GM12878 (cell line): ENCODE measurements around the gene DENND6B. TPM values are rescaled to one million over a fixed set of nuclear protein-coding genes. Genes with fewer than 3 reads are reported as not detected.

Experiments used
- ATAC-seq: fragments of 200-7000 bp; cut with Tn5 transposase; 3 replicates; pipeline ENCODE4 v1.9.1; 2020; ENCODE audit warnings: mild to moderate bottlenecking, moderate library complexity
- BruUV-seq: library from RNA; stranded (reverse); fragments of 400-500 nt; replicated peaks from 2 replicates; lab custom pipeline; 2021; lab: Mats Ljungman, UMichigan
- CTCF ChIA-PET: fragments of 300-600 bp; sonication (Branson Sonifier 250); formaldehyde crosslinking; extraction: SDS; loops from one replicate; lab custom pipeline; 2021; ENCODE audit warnings: inconsistent platforms; lab: Yijun Ruan, JAX
- POLR2A ChIA-PET: fragments of 350-600 bp; formaldehyde crosslinking; extraction: SDS; loops from one replicate; lab custom pipeline; 2021; ENCODE audit warnings: inconsistent platforms; lab: Charles Lee
- RAD21 ChIA-PET: fragments of 300-600 bp; sonication (Branson Sonifier 250); formaldehyde crosslinking; loops from one replicate; lab custom pipeline; 2023; ENCODE audit warnings: antibody characterized with exemption; ENCODE audit not compliant: unreplicated experiment; lab: Charles Lee
- SMC1A ChIA-PET: fragments of 300-600 bp; sonication (Branson Sonifier 250); formaldehyde crosslinking; loops from one replicate; lab custom pipeline; 2023; ENCODE audit not compliant: unreplicated experiment, uncharacterized antibody; lab: Charles Lee
- DNase-seq: peaks from one replicate; pipeline ENCODE4 v3.0.0-alpha.2; 2011; ENCODE audit warnings: low read depth, low spot score
- FAIRE-seq: peaks from 3 replicates; lab custom pipeline; 2011; peaks lifted over from hg19 to GRCh38; lab: Jason Lieb, UNC
- H2AFZ ChIP-seq: 2 replicates; pipeline ENCODE4 v1.6.0; 2011; ENCODE audit warnings: low read depth, low read length, control low read depth; ENCODE audit not compliant: control insufficient read depth
- H3K27ac ChIP-seq: 2 replicates; pipeline ENCODE4 v1.5.1; 2011; ENCODE audit warnings: control low read depth; ENCODE audit not compliant: control insufficient read depth, insufficient read depth
- H3K27me3 ChIP-seq, 2 experiments: replicated peaks in 1 of 2; 2 replicates each; pipeline versions ENCODE4 v1.6.0 to v1.6.1; 2011; ENCODE audit warnings: low read length in 1 of 2; ENCODE audit not compliant: control insufficient read depth in 2 of 2, insufficient read depth in 2 of 2
- H3K36me3 ChIP-seq, 2 experiments: 2 replicates each; pipeline ENCODE4 v1.5.1; 2011; ENCODE audit warnings: low read length in 1 of 2; ENCODE audit not compliant: control insufficient read depth in 2 of 2, insufficient read depth in 2 of 2
- H3K4me1 ChIP-seq: 2 replicates; pipeline ENCODE4 v1.6.1; 2011; ENCODE audit warnings: mild to moderate bottlenecking, low read length, moderate library complexity, mixed read lengths; ENCODE audit not compliant: control insufficient read depth, insufficient read depth
- H3K4me2 ChIP-seq: 2 replicates; pipeline ENCODE4 v1.6.0; 2011; ENCODE audit warnings: control low read depth; ENCODE audit not compliant: control insufficient read depth, insufficient read depth
- H3K4me3 ChIP-seq: fragments of 200-600 bp; sonication (generic); 2 replicates; pipeline ENCODE4 v1.5.1; 2016
- H3K79me2 ChIP-seq: 2 replicates; pipeline ENCODE4 v1.6.0; 2011; ENCODE audit warnings: low read length; ENCODE audit not compliant: control insufficient read depth, insufficient read depth
- H3K9ac ChIP-seq: 2 replicates; pipeline ENCODE4 v1.8.0; 2011; ENCODE audit warnings: low read length, control low read depth, mixed read lengths; ENCODE audit not compliant: control insufficient read depth, insufficient read depth
- H3K9me3 ChIP-seq: replicated peaks from 3 replicates; pipeline ENCODE4 v1.5.1; 2011; ENCODE audit warnings: mild to moderate bottlenecking, low read length; ENCODE audit not compliant: control insufficient read depth, insufficient read depth
- H4K20me1 ChIP-seq: 2 replicates; pipeline ENCODE4 v1.6.0; 2011; ENCODE audit not compliant: control insufficient read depth, insufficient read depth
- BACH1 ChIP-seq: fragments of 450-650 bp; IDR thresholded peaks from 2 replicates; pipeline ENCODE4 v1.6.1; 2017; ENCODE audit warnings: mild to moderate bottlenecking, borderline replicate concordance
- BCL11A ChIP-seq: IDR thresholded peaks from 2 replicates; pipeline ENCODE4 v1.6.1; 2011; ENCODE audit warnings: low read depth, low read length
- CBX5 ChIP-seq: sonication (generic); IDR thresholded peaks from 2 replicates; pipeline ENCODE4 v1.6.1; 2016; ENCODE audit warnings: low read depth, moderate library complexity, mild to moderate bottlenecking, inconsistent platforms
- CHD2 ChIP-seq: IDR thresholded peaks from 2 replicates; pipeline ENCODE4 v1.6.1; 2011; ENCODE audit warnings: low read depth, low read length, improper control_type of control experiment, borderline replicate concordance
- NR2C2 ChIP-seq: IDR thresholded peaks from 2 replicates; pipeline ENCODE4 v1.6.1; 2011; ENCODE audit warnings: borderline replicate concordance, low read depth; ENCODE audit not compliant: control insufficient read depth, insufficient read length
- PAX8 ChIP-seq: fragments of 450-650 bp; IDR thresholded peaks from 2 replicates; pipeline ENCODE4 v1.6.1; 2017; ENCODE audit warnings: mild to moderate bottlenecking, moderate library complexity
- POLR2AphosphoS2 ChIP-seq: IDR thresholded peaks from 2 replicates; pipeline ENCODE4 v1.6.1; 2011; ENCODE audit warnings: low read depth, mild to moderate bottlenecking, low read length, improper control_type of control experiment, moderate library complexity
- RFX5 ChIP-seq: IDR thresholded peaks from 2 replicates; pipeline ENCODE4 v1.6.1; 2011; ENCODE audit warnings: low read depth, low read length, improper control_type of control experiment
- SMAD5 ChIP-seq: IDR thresholded peaks from 2 replicates; pipeline ENCODE4 v1.6.1; 2016; ENCODE audit warnings: antibody characterized with exemption, low read depth
- SMC3 ChIP-seq: IDR thresholded peaks from 2 replicates; pipeline ENCODE4 v1.6.1; 2011; ENCODE audit warnings: low read length, improper control_type of control experiment, borderline replicate concordance
- STAT3 ChIP-seq: IDR thresholded peaks from 2 replicates; pipeline ENCODE4 v1.6.1; 2011; ENCODE audit warnings: low read depth, low read length, improper control_type of control experiment
- SUPT20H ChIP-seq: IDR thresholded peaks from 2 replicates; pipeline ENCODE4 v1.6.1; 2011; ENCODE audit warnings: low read depth, mild to moderate bottlenecking, low read length, moderate library complexity, borderline replicate concordance; ENCODE audit not compliant: control insufficient read depth
- TARDBP ChIP-seq: IDR thresholded peaks from 2 replicates; pipeline ENCODE4 v1.6.1; 2016; ENCODE audit warnings: borderline replicate concordance
- TCF12 ChIP-seq: IDR thresholded peaks from 2 replicates; pipeline ENCODE4 v1.6.1; 2011; ENCODE audit warnings: low read depth, mild to moderate bottlenecking, low read length
- TCF7 ChIP-seq: IDR thresholded peaks from 2 replicates; pipeline ENCODE4 v1.6.1; 2014; ENCODE audit warnings: antibody characterized with exemption, borderline replicate concordance
- ZNF207 ChIP-seq: fragments of 450-650 bp; IDR thresholded peaks from 2 replicates; pipeline ENCODE4 v1.6.1; 2014; ENCODE audit warnings: antibody characterized with exemption, mild to moderate bottlenecking, borderline replicate concordance
- ZNF384 ChIP-seq: IDR thresholded peaks from 2 replicates; pipeline ENCODE4 v1.6.1; 2012; ENCODE audit warnings: low read depth, mild to moderate bottlenecking, low read length, improper control_type of control experiment, borderline replicate concordance
- ZZZ3 ChIP-seq: IDR thresholded peaks from 2 replicates; pipeline ENCODE4 v1.6.1; 2011; ENCODE audit warnings: low read depth; ENCODE audit not compliant: control insufficient read depth, insufficient read length
- WGBS: methylation state at CpG from one replicate; pipeline ENCODE4 v1.1.6; 2016; ENCODE audit warnings: low lambda C conversion rate; ENCODE audit not compliant: insufficient replicate concordance, insufficient coverage; ENCODE audit errors: missing lambda C conversion rate; 5-methylcytosine and 5-hydroxymethylcytosine counted together
- in situ Hi-C: fragments of 300-500 bp; cut with MboI; formaldehyde crosslinking; loops from 9 replicates; pipeline ENCODE4 v1.14.3; 2018; ENCODE audit warnings: mixed read lengths
- intact Hi-C: fragments of 100-400 bp; cut with micrococcal nuclease; formaldehyde crosslinking; loops from one replicate; pipeline ENCODE4 v1.14.2; 2022; ENCODE audit not compliant: unreplicated experiment
- polyA plus RNA-seq, 11 experiments: library from polyadenylated mRNA; depleted of rRNA in 4 of 11; unstranded in 6 of 11; stranded (reverse) in 5 of 11; fragments of >200 nt; fragmentation: Nextera tagmentation in 4 of 11; fragmentation: Illumina TruSeq in 1 of 11; extraction: Ambion mirVana in 4 of 11; extraction: Trizol in 1 of 11; gene quantifications; 1 replicate in 1 of 11; 2 replicates in 10 of 11; pipeline versions ENCODE4 v1.2.1 to v1.2.3, GENCODE V29; 2011 to 2016; ENCODE audit warnings: inconsistent platforms in 2 of 11, missing spikeins in 2 of 11, low read depth in 1 of 11
- total RNA-seq, 4 experiments: library from RNA; depleted of rRNA in 3 of 4; stranded (reverse); fragments of >200 nt in 3 of 4; fragmentation: Illumina TruSeq in 1 of 4; extraction: Trizol in 1 of 4; gene quantifications; 2 replicates each; pipeline versions ENCODE4 v1.2.1 to v1.2.3, GENCODE V29; 2013 to 2021
- TF ChIP-seq, protein P1 (sequence below): IDR thresholded peaks from 2 replicates; pipeline ENCODE4 v1.6.1; 2011; ENCODE audit warnings: low read depth, mild to moderate bottlenecking, low read length, moderate library complexity, borderline replicate concordance; ENCODE audit errors: extremely low read depth

The DENND6B gene
- total and polyA plus RNA-seq, 10 of the 15 experiments (the other 5 are each of a cell fraction or from before 2014, with no cell fraction given): 0.72 to 11.3 (median 6.2) TPM

DNA sequence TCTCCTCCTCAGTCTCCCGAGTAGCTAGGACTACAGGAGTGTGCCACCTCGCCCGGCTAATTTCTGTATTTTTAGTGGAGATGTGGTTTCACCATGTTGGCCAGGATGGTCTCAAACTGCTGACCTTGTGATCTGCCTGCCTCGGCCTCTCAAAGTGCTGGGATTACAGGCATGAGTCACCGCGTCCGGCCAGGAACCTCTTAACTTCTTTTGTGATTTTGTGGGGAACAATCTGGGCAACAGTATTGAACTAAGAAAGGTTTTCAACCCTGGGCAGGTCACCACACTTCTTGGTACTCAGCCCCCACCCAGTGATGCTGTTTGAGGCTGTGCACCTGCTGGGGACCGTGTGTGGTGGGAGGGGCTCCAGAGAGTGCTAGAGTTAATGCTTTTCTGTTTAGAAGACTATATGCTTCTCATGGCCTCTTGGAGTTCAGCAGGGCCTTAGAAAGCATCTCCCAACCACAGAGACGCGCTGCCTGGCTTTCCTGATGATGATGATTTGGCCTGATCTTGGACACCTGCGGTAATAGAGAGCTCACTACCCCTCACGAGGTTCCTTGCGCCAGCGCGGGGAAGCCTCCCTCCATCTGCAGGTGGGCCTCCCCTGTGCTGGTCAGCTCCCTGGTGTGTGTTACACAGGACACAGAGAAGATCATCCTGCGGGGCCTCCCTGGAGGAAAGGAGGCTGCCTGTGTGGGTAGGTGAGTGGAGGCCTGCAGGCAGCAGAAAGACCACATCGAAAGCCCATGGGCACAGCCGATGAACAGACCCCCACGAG lies 1.2 kb downstream of the DENND6B start:
- ChIA-PET CTCF (interaction anchor here (0.7 to 4.2 kb wide), 14 partner anchors 9 to 231 kb away, joined by 3 to 36 read pairs (median 4); partner anchors contain the start of genes SCO2 and TUBGCP6), RAD21 (interaction anchor here (0.8 to 1.8 kb wide), 5 partner anchors 11 to 172 kb away, joined by 3 to 6 read pairs (median 4); partner anchors contain the start of gene PLXNB2), POLR2A (interaction anchor here (0.7 to 1.8 kb wide), 4 partner anchors 11 to 49 kb away, joined by 3 to 4 read pairs (median 3); no protein-coding TSS in a partner anchor), SMC1A (interaction anchor here (0.7 to 2.0 kb wide), 4 partner anchors 10 to 295 kb away, joined by 3 to 6 read pairs (median 4); partner anchors contain the start of gene HDAC10)
- H3K79me2 ChIP-seq: peaks cover 1% of the 10 kb centered on the region; the same call in 1 of the 2 replicates
- H3K9me3 ChIP-seq: no peaks in the 10 kb centered on the region
- H3K27me3 ChIP-seq: no peaks in the 10 kb centered on the region
- H3K4me3 ChIP-seq: no peak overlapping the region
- 73% methylated on average over 16 of the region's 19 CpGs for WGBS
- in situ Hi-C loops (loop anchor here (5.0 kb wide), 1 partner anchor 48 kb away; no protein-coding TSS in a partner anchor), intact Hi-C loops (no loop called here)
- no peak overlapping the region for H3K27ac ChIP-seq
- BruUV-seq: no TSS peak
- ATAC-seq (no peak), DNase-seq (no peak), FAIRE-seq (no peak)
- no peak overlapping the region for H2AFZ ChIP-seq
- no peak for TF ChIP-seq SMC3
- no peak for TF ChIP-seq STAT3
- TF ChIP-seq BCL11A: no peak
- TF ChIP-seq ZNF207: no peak
- TF ChIP-seq TCF7: no peak
- TF ChIP-seq PAX8: no peak
- TF ChIP-seq CBX5: no peak
- TF ChIP-seq BACH1: no peak
- TF ChIP-seq POLR2AphosphoS2: no peak
- no peak for TF ChIP-seq ZZZ3
- no peak for TF ChIP-seq SMAD5
- TF ChIP-seq RFX5: no peak
- TF ChIP-seq SUPT20H: no peak
- TF ChIP-seq, protein P1, sequence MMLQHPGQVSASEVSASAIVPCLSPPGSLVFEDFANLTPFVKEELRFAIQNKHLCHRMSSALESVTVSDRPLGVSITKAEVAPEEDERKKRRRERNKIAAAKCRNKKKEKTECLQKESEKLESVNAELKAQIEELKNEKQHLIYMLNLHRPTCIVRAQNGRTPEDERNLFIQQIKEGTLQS: no peak
- no peak for TF ChIP-seq TCF12
- TF ChIP-seq CHD2: no peak
- no peak for TF ChIP-seq ZNF384
- no peak for TF ChIP-seq TARDBP
- no peak for TF ChIP-seq NR2C2
- H3K9ac ChIP-seq: no peak overlapping the region
- H3K36me3 ChIP-seq: no peaks in the 10 kb centered on the region
- peaks cover 2% of the 10 kb centered on the region; the same call in 1 of the 2 replicates for H3K4me1 ChIP-seq
- no peaks in the 10 kb centered on the region for H4K20me1 ChIP-seq
- no peak overlapping the region for H3K4me2 ChIP-seq
